Astrocyte of the spinal cord (primary cell): ENCODE measurements around the gene C5orf47.

Experiments
- DNase-seq: peaks from one replicate; pipeline ENCODE4 v3.0.0; 2011; ENCODE audit warnings: low read depth, low spot score
- H3K4me3 ChIP-seq: 2 replicates; pipeline ENCODE4 v1.5.1; 2011; ENCODE audit warnings: low read depth, mild to moderate bottlenecking, low read length, moderate library complexity
- in situ Hi-C: cut with HindIII; loops from 2 replicates; pipeline ENCODE4 v1.10.0; 2017; ENCODE audit warnings: low sequenced_read_pairs
- TF ChIP-seq, protein P1 (sequence below): IDR thresholded peaks from 2 replicates; pipeline ENCODE4 v1.5.1; 2012; ENCODE audit warnings: low read depth, mild to moderate bottlenecking, low read length, inconsistent platforms

The C5orf47 gene

DNA sequence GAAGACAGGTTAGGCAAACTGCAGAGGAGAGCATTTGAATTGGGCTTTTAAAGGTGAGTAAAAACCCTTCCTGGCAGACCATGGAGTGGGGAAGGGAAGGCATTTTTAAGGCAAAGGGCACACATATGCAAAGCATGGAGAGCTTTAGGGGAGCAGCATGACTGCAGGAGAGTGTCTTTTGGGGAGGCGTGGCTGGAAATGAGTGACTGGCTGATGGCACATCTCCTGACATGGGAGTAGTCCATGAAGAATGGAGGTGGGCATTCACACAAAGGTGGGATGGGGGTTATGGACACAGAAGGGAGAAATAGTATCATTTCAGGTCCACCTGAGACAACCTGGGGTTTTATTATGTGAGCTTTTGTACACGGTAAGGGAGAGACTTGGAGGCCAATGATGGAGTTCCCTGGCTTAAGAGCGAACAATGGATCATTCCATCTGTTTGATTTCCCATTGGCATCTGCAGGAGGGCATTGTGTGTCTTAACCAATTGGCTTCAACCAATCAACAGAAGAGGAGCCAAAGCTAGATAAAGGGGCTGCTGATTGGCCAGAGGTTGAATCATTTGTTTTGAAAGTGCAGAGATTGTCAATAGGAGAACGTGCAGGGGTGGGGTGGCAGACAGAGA, 58.6 kb downstream of the C5orf47 start:
- DNase-seq, result no peak
- in situ Hi-C loops, result no loop called here
- TF ChIP-seq, protein P1, sequence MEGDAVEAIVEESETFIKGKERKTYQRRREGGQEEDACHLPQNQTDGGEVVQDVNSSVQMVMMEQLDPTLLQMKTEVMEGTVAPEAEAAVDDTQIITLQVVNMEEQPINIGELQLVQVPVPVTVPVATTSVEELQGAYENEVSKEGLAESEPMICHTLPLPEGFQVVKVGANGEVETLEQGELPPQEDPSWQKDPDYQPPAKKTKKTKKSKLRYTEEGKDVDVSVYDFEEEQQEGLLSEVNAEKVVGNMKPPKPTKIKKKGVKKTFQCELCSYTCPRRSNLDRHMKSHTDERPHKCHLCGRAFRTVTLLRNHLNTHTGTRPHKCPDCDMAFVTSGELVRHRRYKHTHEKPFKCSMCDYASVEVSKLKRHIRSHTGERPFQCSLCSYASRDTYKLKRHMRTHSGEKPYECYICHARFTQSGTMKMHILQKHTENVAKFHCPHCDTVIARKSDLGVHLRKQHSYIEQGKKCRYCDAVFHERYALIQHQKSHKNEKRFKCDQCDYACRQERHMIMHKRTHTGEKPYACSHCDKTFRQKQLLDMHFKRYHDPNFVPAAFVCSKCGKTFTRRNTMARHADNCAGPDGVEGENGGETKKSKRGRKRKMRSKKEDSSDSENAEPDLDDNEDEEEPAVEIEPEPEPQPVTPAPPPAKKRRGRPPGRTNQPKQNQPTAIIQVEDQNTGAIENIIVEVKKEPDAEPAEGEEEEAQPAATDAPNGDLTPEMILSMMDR, result no peak
- H3K4me3 ChIP-seq, result no peak overlapping the region

DNA sequence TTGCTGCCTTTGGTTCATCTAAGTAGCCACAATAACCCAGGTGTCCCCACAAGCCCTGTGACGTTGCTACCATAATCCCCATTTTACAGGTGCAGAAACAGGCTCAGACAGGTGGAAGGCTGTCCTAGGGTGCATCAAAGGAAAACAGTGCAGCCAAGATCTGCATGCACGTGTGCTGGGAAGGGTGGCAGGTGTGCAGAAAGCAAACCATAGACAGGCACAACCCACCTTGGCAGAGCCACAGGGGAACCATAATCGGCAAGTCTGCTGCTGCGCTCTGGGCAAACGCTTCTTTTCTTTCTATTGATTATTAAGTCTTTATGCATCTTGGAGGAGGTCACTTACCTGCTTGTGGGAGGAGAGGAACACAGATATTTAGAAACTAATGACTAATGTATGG, 63.7 kb downstream of the C5orf47 start:
- no peak for DNase-seq
- no peak overlapping the region for H3K4me3 ChIP-seq
- in situ Hi-C loops, result no loop called here
- TF ChIP-seq, protein P1, result no peak

DNA sequence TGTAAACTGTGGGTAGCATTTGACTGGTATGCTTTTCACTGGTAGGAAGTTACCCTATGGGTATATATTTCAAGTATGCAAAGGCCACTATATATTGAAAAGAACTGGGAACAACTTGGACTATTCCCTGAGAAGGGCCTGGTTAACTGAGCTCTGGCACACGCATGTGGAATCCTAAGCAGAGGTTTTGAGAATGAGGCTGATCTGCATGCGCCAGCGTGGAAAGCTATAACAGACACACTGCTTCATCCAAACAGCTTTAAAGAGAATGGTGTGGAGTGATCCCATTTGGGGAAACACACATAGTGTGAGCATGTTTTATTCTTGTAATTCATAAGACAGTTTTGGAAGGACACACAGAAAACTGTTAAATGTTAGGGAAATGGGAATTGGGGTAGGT, 64.9 kb downstream of the C5orf47 start:
- in situ Hi-C loops, result no loop called here
- no peak for DNase-seq
- H3K4me3 ChIP-seq, result no peak overlapping the region
- TF ChIP-seq, protein P1, result no peak
